PC-3 (cell line): ENCODE results near the gene EEPD1.
"Not testable (repeated sequence)": the region's sequence is repeated elsewhere in the genome, so short reads cannot be mapped to it uniquely, and the experiment has no call there.

Experiments
- CTCF ChIP-seq: fragments of 300-600 bp; sonication (generic); conservative IDR thresholded peaks from 2 replicates; pipeline ENCODE4 v1.5.1; 2017; ENCODE audit warnings: antibody characterized with exemption, low read depth, mild to moderate bottlenecking, low read length
- EZH2 ChIP-seq: fragments of 300-600 bp; sonication (generic); IDR thresholded peaks from one replicate; pipeline ENCODE4 v1.6.1; 2017; ENCODE audit warnings: antibody characterized with exemption, mild to moderate bottlenecking, low read length; ENCODE audit not compliant: unreplicated experiment
- EZH2phosphoT487 ChIP-seq: fragments of 300-600 bp; sonication (generic); IDR thresholded peaks from 2 replicates; pipeline ENCODE4 v1.6.1; 2018; ENCODE audit warnings: mild to moderate bottlenecking, antibody characterized with exemption, low read length, borderline replicate concordance

GRCh38 chr7:36244001-36244400 lies 90.9 kb downstream of the EEPD1 start:
- TF ChIP-seq CTCF, EZH2phosphoT487, EZH2: not testable (repeated sequence)
